PC-9 (cell line): ENCODE measurements around the gene CRAMP1. TPM values are rescaled to one million over a fixed set of nuclear protein-coding genes. Genes with fewer than 3 reads are reported as not detected.
A peak's percentile ranks its signal among the peaks of the same experiment; 100 is the strongest.

ENCODE experiments used
- BruUV-seq: library from RNA; stranded (reverse); fragments of 400-500 nt; replicated peaks from 2 replicates; lab custom pipeline; 2021; lab: Mats Ljungman, UMichigan
- CTCF ChIA-PET: fragments of 300-600 bp; sonication (Branson Sonifier 250); formaldehyde crosslinking; loops from one replicate; lab custom pipeline; 2022; ENCODE audit warnings: antibody characterized with exemption; lab: Charles Lee
- POLR2A ChIA-PET: fragments of 300-600 bp; sonication (Branson Sonifier 250); formaldehyde crosslinking; loops from one replicate; lab custom pipeline; 2022; ENCODE audit warnings: antibody characterized with exemption; ENCODE audit not compliant: unreplicated experiment; lab: Charles Lee
- DNase-seq, 2 experiments: peaks; one replicate each; pipeline versions ENCODE4 v3.0.0 to v3.0.0-alpha.2; 2015 to 2022; ENCODE audit warnings: mixed read lengths in 1 of 2
- H2AFZ ChIP-seq: fragments of 200-600 bp; sonication (generic); 2 replicates; pipeline ENCODE4 v1.8.1; 2017; ENCODE audit warnings: antibody characterized with exemption
- H3F3A ChIP-seq: fragments of 200-600 bp; sonication (generic); 2 replicates; pipeline ENCODE4 v1.8.1; 2017; ENCODE audit warnings: antibody characterized with exemption, mild to moderate bottlenecking, low read depth; ENCODE audit not compliant: insufficient read depth
- H3K27ac ChIP-seq: fragments of 200-600 bp; sonication (generic); 2 replicates; pipeline ENCODE4 v1.6.1; 2016; ENCODE audit warnings: mixed run types
- H3K27me3 ChIP-seq: fragments of 200-600 bp; sonication (generic); 2 replicates; pipeline ENCODE4 v1.6.1; 2016; ENCODE audit warnings: low read depth, mixed run types; ENCODE audit not compliant: insufficient read depth
- H3K36me3 ChIP-seq: fragments of 200-600 bp; sonication (generic); 2 replicates; pipeline ENCODE4 v1.6.1; 2016; ENCODE audit warnings: low read depth, mixed run types
- H3K4me1 ChIP-seq: fragments of 200-600 bp; sonication (generic); replicated peaks from 2 replicates; pipeline ENCODE4 v1.6.1; 2016; ENCODE audit warnings: mixed run types; ENCODE audit not compliant: insufficient read depth
- H3K4me2 ChIP-seq: fragments of 200-600 bp; sonication (generic); 2 replicates; pipeline ENCODE4 v1.6.1; 2017; ENCODE audit warnings: mixed run types
- H3K4me3 ChIP-seq: fragments of 200-600 bp; sonication (generic); 2 replicates; pipeline ENCODE4 v1.6.1; 2016; ENCODE audit warnings: mixed run types
- H3K79me2 ChIP-seq: fragments of 200-600 bp; sonication (generic); 2 replicates; pipeline ENCODE4 v1.6.1; 2017; ENCODE audit warnings: low read depth, mixed run types
- H3K9me2 ChIP-seq: fragments of 200-600 bp; sonication (generic); 2 replicates; pipeline ENCODE4 v1.8.1; 2017; ENCODE audit warnings: mild to moderate bottlenecking; ENCODE audit not compliant: insufficient read depth
- H3K9me3 ChIP-seq: fragments of 200-600 bp; sonication (generic); 2 replicates; pipeline ENCODE4 v1.8.1; 2016; ENCODE audit warnings: low read depth; ENCODE audit not compliant: insufficient read depth
- H4K20me1 ChIP-seq: fragments of 200-600 bp; sonication (generic); 2 replicates; pipeline ENCODE4 v1.8.1; 2017; ENCODE audit not compliant: insufficient read depth
- CTCF ChIP-seq: fragments of 200-600 bp; sonication (generic); conservative IDR thresholded peaks from 2 replicates; pipeline ENCODE4 v1.6.1; 2017; ENCODE audit warnings: mixed run types, antibody characterized with exemption, mild to moderate bottlenecking, moderate library complexity
- EZH2 ChIP-seq: fragments of 200-600 bp; sonication (generic); IDR thresholded peaks from 2 replicates; pipeline ENCODE4 v1.8.0; 2017; ENCODE audit warnings: antibody characterized with exemption, low read depth
- intact Hi-C: fragments of 100-400 bp; cut with micrococcal nuclease; formaldehyde crosslinking; loops from one replicate; pipeline ENCODE4 v1.10.0; 2022; ENCODE audit not compliant: unreplicated experiment
- total RNA-seq: library from RNA; stranded (reverse); gene quantifications from 2 replicates; pipeline ENCODE4 v1.2.3, GENCODE V29; 2021

CRAMP1 gene
- total RNA-seq, 1 experiment from 2014 or later: 22.7 TPM

- TF ChIP-seq CTCF (0 out of 2 replicates have a peak, but pooled peaks have one; percentile 14), EZH2 (no peak)
- Histone ChIP-seq H3K27me3 (no peaks in the 10 kb centered on the region), H3K27ac (no peak overlapping the region), H3K4me2 (no peak overlapping the region), H3K9me3 (no peaks in the 10 kb centered on the region), H3F3A (no peaks in the 10 kb centered on the region), H4K20me1 (no peaks in the 10 kb centered on the region), H3K36me3 (no peaks in the 10 kb centered on the region), H3K4me3 (no peak overlapping the region), H3K79me2 (no peaks in the 10 kb centered on the region), H3K9me2 (no peaks in the 10 kb centered on the region), H2AFZ (no peak overlapping the region), H3K4me1 (no peaks in the 10 kb centered on the region)
- no peak for DNase-seq
- no TSS peak for BruUV-seq
- POLR2A ChIA-PET: no interaction called here
- CTCF ChIA-PET: no interaction called here
- intact Hi-C loops: no loop called here
Observed at GRCh38 chr16:1564325-1564724, 47.8 kb upstream of the CRAMP1 start.

GRCh38 chr16:1565083-1565805, 46.9 kb upstream of the CRAMP1 start:
- H3K36me3 ChIP-seq: no peaks in the 10 kb centered on the region
- POLR2A ChIA-PET: no interaction called here

GRCh38 chr16:1567988-1568387, 44.2 kb upstream of the CRAMP1 start:
- no TSS peak for BruUV-seq

More at GRCh38 chr16:1565083-1565805, 46.9 kb upstream of the CRAMP1 start:
- Histone ChIP-seq H3K27me3 (no peaks in the 10 kb centered on the region), H3K9me3 (no peaks in the 10 kb centered on the region), H3K9me2 (no peaks in the 10 kb centered on the region), H3K4me3 (no peak overlapping the region), H3K79me2 (no peaks in the 10 kb centered on the region), H3K27ac (no peak overlapping the region), H3F3A (no peaks in the 10 kb centered on the region), H2AFZ (no peak overlapping the region), H3K4me1 (no peaks in the 10 kb centered on the region), H3K4me2 (no peak overlapping the region), H4K20me1 (no peaks in the 10 kb centered on the region)
- CTCF ChIA-PET: no interaction called here
- TF ChIP-seq CTCF: no peak
- TF ChIP-seq EZH2: no peak
- intact Hi-C loops: no loop called here
- DNase-seq: no peak
- BruUV-seq: no TSS peak

More at GRCh38 chr16:1567988-1568387, 44.2 kb upstream of the CRAMP1 start:
- TF ChIP-seq EZH2 (no peak), CTCF (no peak)
- intact Hi-C loops: no loop called here
- Histone ChIP-seq H3F3A (no peaks in the 10 kb centered on the region), H3K4me1 (no peaks in the 10 kb centered on the region), H3K9me3 (no peaks in the 10 kb centered on the region), H3K4me3 (no peak overlapping the region), H3K27me3 (no peaks in the 10 kb centered on the region), H3K9me2 (no peaks in the 10 kb centered on the region), H2AFZ (no peak overlapping the region), H3K27ac (no peak overlapping the region), H3K4me2 (no peak overlapping the region), H3K79me2 (no peaks in the 10 kb centered on the region), H4K20me1 (no peaks in the 10 kb centered on the region), H3K36me3 (no peaks in the 10 kb centered on the region)
- CTCF ChIA-PET: no interaction called here
- DNase-seq: no peak
- POLR2A ChIA-PET: no interaction called here
